SK-N-SH treated with all-trans-retinoic acid at 6 μM for 48 hours (cell line): ENCODE measurements around the gene TGM5.

ENCODE experiments used
- ATAC-seq: fragments of 200-7000 bp; cut with Tn5 transposase; 3 replicates; pipeline ENCODE4 v1.9.1; 2020; ENCODE audit warnings: mild to moderate bottlenecking, moderate library complexity
- ARNTL ChIP-seq: fragments of 450-650 bp; formaldehyde crosslinking; IDR thresholded peaks from 2 replicates; pipeline ENCODE4 v1.5.0; 2020; ENCODE audit warnings: low read depth, mild to moderate bottlenecking, moderate library complexity, borderline replicate concordance
- BACH2 ChIP-seq: fragments of 250-450 bp; sonication (Bioruptor Pico); IDR thresholded peaks from 2 replicates; pipeline ENCODE4 v1.9.0; 2021; ENCODE audit warnings: mild to moderate bottlenecking, borderline replicate concordance
- CREB5 ChIP-seq: fragments of 250-450 bp; sonication (Bioruptor Pico); IDR thresholded peaks from 2 replicates; pipeline ENCODE4 v1.5.1; 2020; ENCODE audit warnings: low read depth, mild to moderate bottlenecking, moderate library complexity
- CSRNP3 ChIP-seq: fragments of 250-450 bp; sonication (Bioruptor Pico); IDR thresholded peaks from 2 replicates; pipeline ENCODE4 v1.5.1; 2021; ENCODE audit warnings: mild to moderate bottlenecking, moderate library complexity
- ESRRG ChIP-seq: fragments of 250-450 bp; sonication (Bioruptor Pico); IDR thresholded peaks from 2 replicates; pipeline ENCODE4 v1.6.1; 2021; ENCODE audit warnings: mild to moderate bottlenecking
- GLIS3 ChIP-seq: fragments of 250-450 bp; sonication (Bioruptor Pico); IDR thresholded peaks from 2 replicates; pipeline ENCODE4 v1.5.0; 2020; ENCODE audit warnings: mild to moderate bottlenecking, moderate library complexity
- ISL1 ChIP-seq: fragments of 250-450 bp; sonication (Bioruptor Pico); IDR thresholded peaks from 2 replicates; pipeline ENCODE4 v2.1.2; 2022; ENCODE audit warnings: mild to moderate bottlenecking, moderate library complexity
- OSR1 ChIP-seq: fragments of 250-450 bp; sonication (Bioruptor Pico); IDR thresholded peaks from 2 replicates; pipeline ENCODE4 v1.8.0; 2022; ENCODE audit warnings: moderate library complexity, mild to moderate bottlenecking, inconsistent platforms
- PATZ1 ChIP-seq: fragments of 250-450 bp; sonication (Bioruptor Pico); IDR thresholded peaks from 2 replicates; pipeline ENCODE4 v1.8.0; 2020; ENCODE audit warnings: mild to moderate bottlenecking, moderate library complexity, borderline replicate concordance
- POU6F1 ChIP-seq: fragments of 250-450 bp; sonication (Bioruptor Pico); IDR thresholded peaks from 2 replicates; pipeline ENCODE4 v1.8.0; 2021; ENCODE audit warnings: low read depth, mild to moderate bottlenecking, moderate library complexity, borderline replicate concordance
- PPARA ChIP-seq: fragments of 250-450 bp; sonication (Bioruptor Pico); IDR thresholded peaks from 2 replicates; pipeline ENCODE4 v1.5.0; 2020; ENCODE audit warnings: mild to moderate bottlenecking, borderline replicate concordance
- RARB ChIP-seq: fragments of 250-450 bp; sonication (Bioruptor Pico); IDR thresholded peaks from 2 replicates; pipeline ENCODE4 v1.8.0; 2021; ENCODE audit warnings: mild to moderate bottlenecking, moderate library complexity
- SNAI2 ChIP-seq: fragments of 250-450 bp; sonication (Bioruptor Pico); IDR thresholded peaks from 2 replicates; pipeline ENCODE4 v1.5.0; 2020; ENCODE audit warnings: mild to moderate bottlenecking, moderate library complexity
- TCF4 ChIP-seq: fragments of 250-450 bp; sonication (Bioruptor Pico); IDR thresholded peaks from 2 replicates; pipeline ENCODE4 v1.8.0; 2021; ENCODE audit warnings: mild to moderate bottlenecking, moderate library complexity, borderline replicate concordance
- TOX ChIP-seq: fragments of 250-450 bp; sonication (Bioruptor Pico); IDR thresholded peaks from 2 replicates; pipeline ENCODE4 v1.8.0; 2021; ENCODE audit warnings: mild to moderate bottlenecking, moderate library complexity, borderline replicate concordance
- TSHZ2 ChIP-seq: fragments of 250-450 bp; sonication (Bioruptor Pico); IDR thresholded peaks from 2 replicates; pipeline ENCODE4 v1.5.0; 2020; ENCODE audit warnings: mild to moderate bottlenecking, moderate library complexity
- ZC3H10 ChIP-seq: fragments of 250-450 bp; sonication (Bioruptor Pico); IDR thresholded peaks from 2 replicates; pipeline ENCODE4 v1.5.1; 2021; ENCODE audit warnings: mild to moderate bottlenecking, moderate library complexity
- ZFP3 ChIP-seq: fragments of 250-450 bp; sonication (Bioruptor Pico); IDR thresholded peaks from 2 replicates; pipeline ENCODE4 v1.5.0; 2020; ENCODE audit warnings: mild to moderate bottlenecking, moderate library complexity
- ZFP30 ChIP-seq: fragments of 450-650 bp; formaldehyde crosslinking; IDR thresholded peaks from 2 replicates; pipeline ENCODE4 v1.5.0; 2022; ENCODE audit warnings: mild to moderate bottlenecking, moderate library complexity
- ZNF8 ChIP-seq: fragments of 450-650 bp; formaldehyde crosslinking; IDR thresholded peaks from 2 replicates; pipeline ENCODE4 v1.5.0; 2020; ENCODE audit warnings: mild to moderate bottlenecking, moderate library complexity

The TGM5 gene

GRCh38 chr15:43281926-43282602, 15.3 kb upstream of the TGM5 start:
- ATAC-seq = no peak
- TF ChIP-seq CREB5 (CRISPR knock-in tag) = no peak
- no peak for TF ChIP-seq ZFP30 (CRISPR knock-in tag)
- no peak for TF ChIP-seq RARB
- no peak for TF ChIP-seq TOX (CRISPR knock-in tag)
- no peak for TF ChIP-seq ZNF8 (CRISPR knock-in tag)
- no peak for TF ChIP-seq BACH2 (CRISPR knock-in tag)
- TF ChIP-seq POU6F1 (CRISPR knock-in tag) = no peak
- TF ChIP-seq PATZ1 (CRISPR knock-in tag) = no peak
- TF ChIP-seq ARNTL (CRISPR knock-in tag) = no peak
- TF ChIP-seq OSR1 = no peak
- TF ChIP-seq TCF4 = no peak
- no peak for TF ChIP-seq ISL1 (CRISPR knock-in tag)
- no peak for TF ChIP-seq ZFP3
- TF ChIP-seq, all 23 proteins: peak for 0

- no peak for TF ChIP-seq PATZ1 (CRISPR knock-in tag)
- no peak for TF ChIP-seq ZC3H10
- TF ChIP-seq ESRRG (CRISPR knock-in tag) = no peak
- TF ChIP-seq CSRNP3 = no peak
- TF ChIP-seq GLIS3 (CRISPR knock-in tag) = no peak
- no peak for TF ChIP-seq OSR1
- no peak for TF ChIP-seq SNAI2 (CRISPR knock-in tag)
- no peak for TF ChIP-seq PPARA (CRISPR knock-in tag)
- ATAC-seq = no peak
Measured at GRCh38 chr15:43280996-43281395, 14.3 kb upstream of the TGM5 start.

GRCh38 chr15:43279496-43279895, 12.8 kb upstream of the TGM5 start:
- ATAC-seq = no peak
- no peak for TF ChIP-seq ESRRG (CRISPR knock-in tag)
- no peak for TF ChIP-seq TCF4
- no peak for TF ChIP-seq GLIS3 (CRISPR knock-in tag)
- TF ChIP-seq TSHZ2 = no peak
- TF ChIP-seq TOX (CRISPR knock-in tag) = no peak
